ENCODE data around the gene KRT81. TPM values are rescaled to one million over a fixed set of nuclear protein-coding genes. Genes with fewer than 3 reads are reported as not detected.

Gene KRT81
- total RNA-seq, 2 donors from 2014 or later: 0.77 TPM; not detected in 1

GRCh38 chr12:52285851-52286530 lies 5.3 kb downstream of the KRT81 start:
- Histone ChIP-seq H3K4me1 (no peaks in the 10 kb centered on the region), H3K9me3 (no peaks in the 10 kb centered on the region), H3K4me3 (no peak overlapping the region), H3K36me3 (no peaks in the 10 kb centered on the region), H3K27me3 (no peaks in the 10 kb centered on the region), H3K9ac (ENCODE audit: low read depth in 2 of 2, low read length in 2 of 2) (no peak overlapping the region), H3K27ac (no peak overlapping the region)
- no peak for TF ChIP-seq CTCF (IDR thresholded peaks at IDR 0.05)
- intact Hi-C loops (cut with DNase I): no loop called here
- DNase-seq: no peak

- Histone ChIP-seq H3K36me3 (no peaks in the 10 kb centered on the region), H3K9me3 (no peaks in the 10 kb centered on the region), H3K9ac (ENCODE audit: low read depth in 2 of 2, low read length in 2 of 2) (no peak overlapping the region), H3K4me1 (no peaks in the 10 kb centered on the region), H3K27me3 (no peaks in the 10 kb centered on the region), H3K27ac (no peak overlapping the region), H3K4me3 (no peak overlapping the region)
- intact Hi-C loops (cut with DNase I): no loop called here
- DNase-seq: no peak
- no peak for TF ChIP-seq CTCF (IDR thresholded peaks at IDR 0.05)
These were observed 6.1 kb downstream of the KRT81 start for GRCh38 chr12:52285172-52285745.

- Histone ChIP-seq H3K9me3 (no peaks in the 10 kb centered on the region), H3K4me3 (no peak overlapping the region), H3K9ac (ENCODE audit: low read depth in 2 of 2, low read length in 2 of 2) (no peak overlapping the region), H3K4me1 (no peaks in the 10 kb centered on the region), H3K27me3 (no peaks in the 10 kb centered on the region), H3K36me3 (no peaks in the 10 kb centered on the region), H3K27ac (no peak overlapping the region)
- no peak for TF ChIP-seq CTCF (IDR thresholded peaks at IDR 0.05)
- intact Hi-C loops (cut with DNase I): no loop called here
- no peak for DNase-seq
These were observed 6.7 kb downstream of the KRT81 start for GRCh38 chr12:52284562-52285171.

- intact Hi-C loops (cut with DNase I): no loop called here
- DNase-seq: peak; percentile 25
- no peaks in the 10 kb centered on the region for H3K9me3 ChIP-seq
- no peaks in the 10 kb centered on the region for H3K36me3 ChIP-seq
- H3K4me3 ChIP-seq: no peak overlapping the region
- H3K4me1 ChIP-seq: no peaks in the 10 kb centered on the region
- H3K27me3 ChIP-seq: no peaks in the 10 kb centered on the region
- TF ChIP-seq CTCF (IDR thresholded peaks at IDR 0.05): no peak
- H3K9ac ChIP-seq (ENCODE audit: low read depth in 2 of 2, low read length in 2 of 2): no peak overlapping the region
- peak overlapping the region; percentile 14 for H3K27ac ChIP-seq
These were observed 10.4 kb downstream of the KRT81 start for GRCh38 chr12:52280796-52281560.

- Histone ChIP-seq H3K9me3 (no peaks in the 10 kb centered on the region), H3K27ac (no peak overlapping the region), H3K36me3 (no peaks in the 10 kb centered on the region), H3K27me3 (no peaks in the 10 kb centered on the region), H3K4me1 (no peaks in the 10 kb centered on the region), H3K4me3 (no peak overlapping the region), H3K9ac (ENCODE audit: low read depth in 2 of 2, low read length in 2 of 2) (no peak overlapping the region)
- no peak for DNase-seq
- TF ChIP-seq CTCF (IDR thresholded peaks at IDR 0.05): no peak
- intact Hi-C loops (cut with DNase I): no loop called here
These were observed 11.0 kb downstream of the KRT81 start for GRCh38 chr12:52280319-52280795.

All from colonic mucosa (tissue), 4 donors.